ENCODE measurements around the gene ARNT2.

- TF ChIP-seq, protein P1, sequence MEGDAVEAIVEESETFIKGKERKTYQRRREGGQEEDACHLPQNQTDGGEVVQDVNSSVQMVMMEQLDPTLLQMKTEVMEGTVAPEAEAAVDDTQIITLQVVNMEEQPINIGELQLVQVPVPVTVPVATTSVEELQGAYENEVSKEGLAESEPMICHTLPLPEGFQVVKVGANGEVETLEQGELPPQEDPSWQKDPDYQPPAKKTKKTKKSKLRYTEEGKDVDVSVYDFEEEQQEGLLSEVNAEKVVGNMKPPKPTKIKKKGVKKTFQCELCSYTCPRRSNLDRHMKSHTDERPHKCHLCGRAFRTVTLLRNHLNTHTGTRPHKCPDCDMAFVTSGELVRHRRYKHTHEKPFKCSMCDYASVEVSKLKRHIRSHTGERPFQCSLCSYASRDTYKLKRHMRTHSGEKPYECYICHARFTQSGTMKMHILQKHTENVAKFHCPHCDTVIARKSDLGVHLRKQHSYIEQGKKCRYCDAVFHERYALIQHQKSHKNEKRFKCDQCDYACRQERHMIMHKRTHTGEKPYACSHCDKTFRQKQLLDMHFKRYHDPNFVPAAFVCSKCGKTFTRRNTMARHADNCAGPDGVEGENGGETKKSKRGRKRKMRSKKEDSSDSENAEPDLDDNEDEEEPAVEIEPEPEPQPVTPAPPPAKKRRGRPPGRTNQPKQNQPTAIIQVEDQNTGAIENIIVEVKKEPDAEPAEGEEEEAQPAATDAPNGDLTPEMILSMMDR (IDR thresholded peaks at IDR 0.05): no peak
- TF ChIP-seq POLR2A (IDR thresholded peaks at IDR 0.05; ENCODE audit: low read length): no peak
- TF ChIP-seq CHD4 (IDR thresholded peaks at IDR 0.05; ENCODE audit: borderline replicate concordance): no peak
- no peak for TF ChIP-seq NR3C1 (IDR thresholded peaks at IDR 0.05)
- TF ChIP-seq, protein P2, sequence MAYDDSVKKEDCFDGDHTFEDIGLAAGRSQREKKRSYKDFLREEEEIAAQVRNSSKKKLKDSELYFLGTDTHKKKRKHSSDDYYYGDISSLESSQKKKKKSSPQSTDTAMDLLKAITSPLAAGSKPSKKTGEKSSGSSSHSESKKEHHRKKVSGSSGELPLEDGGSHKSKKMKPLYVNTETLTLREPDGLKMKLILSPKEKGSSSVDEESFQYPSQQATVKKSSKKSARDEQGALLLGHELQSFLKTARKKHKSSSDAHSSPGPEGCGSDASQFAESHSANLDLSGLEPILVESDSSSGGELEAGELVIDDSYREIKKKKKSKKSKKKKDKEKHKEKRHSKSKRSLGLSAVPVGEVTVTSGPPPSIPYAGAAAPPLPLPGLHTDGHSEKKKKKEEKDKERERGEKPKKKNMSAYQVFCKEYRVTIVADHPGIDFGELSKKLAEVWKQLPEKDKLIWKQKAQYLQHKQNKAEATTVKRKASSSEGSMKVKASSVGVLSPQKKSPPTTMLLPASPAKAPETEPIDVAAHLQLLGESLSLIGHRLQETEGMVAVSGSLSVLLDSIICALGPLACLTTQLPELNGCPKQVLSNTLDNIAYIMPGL (CRISPR knock-in tag; IDR thresholded peaks at IDR 0.05; ENCODE audit: borderline replicate concordance): no peak
- TF ChIP-seq CHD2 (IDR thresholded peaks at IDR 0.05; ENCODE audit: low read length, partially characterized antibody): no peak
- TF ChIP-seq BHLHE40 (IDR thresholded peaks at IDR 0.05; ENCODE audit: low read depth, low read length): no peak
- TF ChIP-seq RCOR1 (IDR thresholded peaks at IDR 0.05; ENCODE audit: low read depth, low read length): no peak
- TF ChIP-seq MAX (IDR thresholded peaks at IDR 0.05): no peak
- TF ChIP-seq, protein P3, sequence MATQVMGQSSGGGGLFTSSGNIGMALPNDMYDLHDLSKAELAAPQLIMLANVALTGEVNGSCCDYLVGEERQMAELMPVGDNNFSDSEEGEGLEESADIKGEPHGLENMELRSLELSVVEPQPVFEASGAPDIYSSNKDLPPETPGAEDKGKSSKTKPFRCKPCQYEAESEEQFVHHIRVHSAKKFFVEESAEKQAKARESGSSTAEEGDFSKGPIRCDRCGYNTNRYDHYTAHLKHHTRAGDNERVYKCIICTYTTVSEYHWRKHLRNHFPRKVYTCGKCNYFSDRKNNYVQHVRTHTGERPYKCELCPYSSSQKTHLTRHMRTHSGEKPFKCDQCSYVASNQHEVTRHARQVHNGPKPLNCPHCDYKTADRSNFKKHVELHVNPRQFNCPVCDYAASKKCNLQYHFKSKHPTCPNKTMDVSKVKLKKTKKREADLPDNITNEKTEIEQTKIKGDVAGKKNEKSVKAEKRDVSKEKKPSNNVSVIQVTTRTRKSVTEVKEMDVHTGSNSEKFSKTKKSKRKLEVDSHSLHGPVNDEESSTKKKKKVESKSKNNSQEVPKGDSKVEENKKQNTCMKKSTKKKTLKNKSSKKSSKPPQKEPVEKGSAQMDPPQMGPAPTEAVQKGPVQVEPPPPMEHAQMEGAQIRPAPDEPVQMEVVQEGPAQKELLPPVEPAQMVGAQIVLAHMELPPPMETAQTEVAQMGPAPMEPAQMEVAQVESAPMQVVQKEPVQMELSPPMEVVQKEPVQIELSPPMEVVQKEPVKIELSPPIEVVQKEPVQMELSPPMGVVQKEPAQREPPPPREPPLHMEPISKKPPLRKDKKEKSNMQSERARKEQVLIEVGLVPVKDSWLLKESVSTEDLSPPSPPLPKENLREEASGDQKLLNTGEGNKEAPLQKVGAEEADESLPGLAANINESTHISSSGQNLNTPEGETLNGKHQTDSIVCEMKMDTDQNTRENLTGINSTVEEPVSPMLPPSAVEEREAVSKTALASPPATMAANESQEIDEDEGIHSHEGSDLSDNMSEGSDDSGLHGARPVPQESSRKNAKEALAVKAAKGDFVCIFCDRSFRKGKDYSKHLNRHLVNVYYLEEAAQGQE (IDR thresholded peaks at IDR 0.05): no peak
- no peak for TF ChIP-seq MYC (IDR thresholded peaks at IDR 0.05; ENCODE audit: borderline replicate concordance, low read length)
- TF ChIP-seq BCL3 (IDR thresholded peaks at IDR 0.05): no peak
These were observed 11.1 kb downstream of the ARNT2 start for GRCh38 chr15:80415358-80415670.

Data from A549 (cell line).